HG03558 (cell line): ENCODE measurements around the gene SECISBP2.
"Not testable (repeated sequence)": the region's sequence is repeated elsewhere in the genome, so short reads cannot be mapped to it uniquely, and the experiment has no call there.

Source experiments
- ATAC-seq: cut with Tn5 transposase; IDR thresholded peaks from one replicate; pipeline ENCODE4 v1.9.1; 2021; ENCODE audit warnings: moderate number of reproducible peaks; ENCODE audit not compliant: unreplicated experiment; ENCODE audit errors: extremely low read depth

Gene SECISBP2

DNA sequence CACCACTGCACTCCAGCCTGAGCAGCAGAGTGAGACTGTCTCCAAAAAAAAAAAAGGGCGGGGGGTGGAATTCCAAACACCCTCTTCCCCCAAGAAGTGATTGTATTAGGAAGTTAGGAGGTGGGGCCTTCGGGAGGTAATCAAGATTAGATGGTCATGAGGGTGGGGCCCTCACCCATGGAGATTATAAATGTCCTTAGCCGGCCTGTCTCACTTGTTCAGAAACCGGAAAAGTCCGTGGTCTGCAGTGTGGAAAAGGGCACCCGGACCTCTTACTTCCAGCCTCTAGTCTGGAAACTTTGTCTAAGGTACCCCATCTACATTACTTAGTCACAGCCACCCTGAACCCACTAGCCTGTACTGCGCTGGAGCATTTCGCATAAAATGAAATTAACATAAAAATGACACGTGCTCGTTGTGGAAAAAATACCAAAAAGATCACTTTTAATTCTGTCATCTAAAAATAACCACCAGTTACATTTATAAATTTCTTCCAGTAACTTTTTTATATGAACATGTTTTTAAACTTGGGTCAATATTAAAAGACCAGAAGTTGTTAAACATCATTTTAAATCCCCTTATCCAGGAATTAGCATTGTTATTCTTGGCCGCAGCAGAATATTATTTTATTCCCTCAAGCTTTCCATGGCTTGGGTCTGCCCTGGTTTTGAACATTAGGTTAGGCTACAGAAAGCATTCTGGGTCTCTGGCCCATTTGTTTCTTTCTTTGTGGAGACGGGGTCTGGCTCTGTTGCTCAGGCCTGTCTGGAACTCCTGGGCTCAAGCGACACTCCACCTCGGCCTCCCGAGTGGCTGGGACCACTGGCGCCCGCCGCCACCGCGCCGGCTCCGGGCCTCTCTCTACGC lies 8.5 kb upstream of the SECISBP2 start:
- no peak for ATAC-seq

DNA sequence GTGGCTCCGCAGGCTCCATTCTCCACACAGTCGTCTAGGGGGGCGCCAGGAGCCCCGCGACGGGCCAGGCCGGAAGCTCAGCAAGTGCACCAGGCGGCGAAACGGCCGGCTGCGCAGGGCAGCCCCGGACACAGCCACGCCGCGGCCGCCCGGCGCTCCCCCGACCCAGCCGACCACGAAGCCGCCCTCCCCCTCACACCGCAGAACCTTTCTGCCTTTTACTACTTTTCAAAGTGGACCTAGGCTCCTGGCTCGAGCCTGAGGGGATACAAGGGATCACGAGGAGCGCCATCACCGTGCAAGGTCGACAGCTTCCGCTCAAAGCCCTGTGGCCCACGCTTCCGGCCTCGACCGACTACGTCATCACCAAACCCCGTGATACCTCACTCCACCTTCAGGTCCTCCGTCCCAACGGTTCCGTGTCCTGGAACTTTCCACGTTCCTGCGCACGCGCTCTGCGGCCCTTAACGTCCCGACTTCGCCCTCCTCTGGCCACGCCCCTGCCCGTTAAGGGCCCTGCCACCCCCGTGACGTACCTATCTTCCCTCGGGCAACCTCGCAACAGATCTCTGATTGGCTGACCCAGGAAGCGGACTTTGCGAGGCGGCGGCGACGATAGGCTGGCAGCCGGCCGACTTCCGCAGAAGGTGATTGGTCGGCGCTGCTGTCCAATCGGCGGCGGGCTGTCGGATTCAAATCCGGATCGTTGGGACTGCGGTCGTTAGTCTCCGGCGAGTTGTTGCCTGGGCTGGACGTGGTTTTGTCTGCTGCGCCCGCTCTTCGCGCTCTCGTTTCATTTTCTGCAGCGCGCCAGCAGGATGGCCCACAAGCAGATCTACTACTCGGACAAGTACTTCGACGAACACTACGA lies 7.6 kb upstream of the SECISBP2 start, which contains the start of gene CKS2:
TSS of gene CKS2 (plus strand) at position 721 of the 871 bp plus-strand sequence. CDS start at position 819, 98 bp downstream.
- peak; percentile 80 for ATAC-seq

DNA sequence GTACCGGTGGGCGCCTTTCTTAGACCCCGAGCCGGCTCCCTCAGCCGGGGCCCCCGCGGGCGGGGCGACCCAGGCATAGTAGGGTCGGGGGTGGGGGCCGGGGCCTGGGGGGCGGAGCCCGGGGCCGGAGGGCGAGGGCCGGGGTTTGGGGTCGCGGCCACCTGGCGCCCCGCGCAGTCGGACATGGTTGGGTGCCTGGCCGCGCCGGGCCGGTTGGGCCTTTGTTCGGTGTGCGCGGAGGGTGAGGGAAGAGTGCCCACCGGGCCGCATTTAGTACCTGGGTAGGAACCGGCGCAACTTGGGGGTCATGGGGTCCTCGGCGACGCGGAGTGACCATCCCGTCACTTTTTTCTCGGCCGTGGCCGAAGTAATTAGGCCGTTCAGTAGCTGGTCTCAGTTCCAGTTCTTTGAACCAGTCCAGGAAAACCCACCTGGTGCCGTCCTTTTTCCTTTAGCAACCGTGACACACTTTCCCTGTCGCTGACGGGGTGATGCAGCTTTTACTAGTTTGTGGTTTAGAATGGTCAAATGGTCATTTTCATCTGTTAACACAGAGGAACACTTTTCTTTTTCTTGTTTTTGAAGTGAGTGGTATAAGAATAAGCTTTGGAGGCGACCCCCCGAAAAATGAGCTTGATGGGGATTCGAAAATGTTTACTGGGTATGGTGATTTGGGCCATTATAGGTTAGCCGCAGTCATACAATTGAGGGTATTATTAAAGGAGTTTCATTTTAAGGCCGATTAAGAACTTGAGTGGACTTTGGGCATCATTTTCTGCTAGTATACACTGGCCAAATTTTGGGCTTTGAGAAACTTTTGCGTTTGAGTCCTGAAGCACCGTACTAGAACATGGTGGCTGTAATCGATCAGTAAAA lies 6.7 kb upstream of the SECISBP2 start:
- ATAC-seq = no peak

DNA sequence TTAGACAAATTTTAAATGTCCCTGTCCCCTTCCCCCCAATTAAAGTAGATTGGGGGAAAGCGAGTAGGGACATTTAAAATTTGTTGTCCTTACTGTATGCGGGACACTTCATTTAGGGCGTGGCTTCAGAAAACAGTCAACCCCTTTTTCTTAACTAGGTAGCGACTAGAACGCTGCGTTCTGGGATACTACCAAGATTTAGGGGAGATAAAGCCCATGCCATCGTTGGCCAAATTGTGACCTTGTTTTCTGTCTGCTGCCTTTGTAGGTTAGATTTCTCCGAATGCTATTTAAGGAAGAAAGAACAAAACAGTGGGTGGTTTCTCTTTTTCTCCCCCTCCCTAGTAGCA lies 6.1 kb upstream of the SECISBP2 start:
- no peak for ATAC-seq

DNA sequence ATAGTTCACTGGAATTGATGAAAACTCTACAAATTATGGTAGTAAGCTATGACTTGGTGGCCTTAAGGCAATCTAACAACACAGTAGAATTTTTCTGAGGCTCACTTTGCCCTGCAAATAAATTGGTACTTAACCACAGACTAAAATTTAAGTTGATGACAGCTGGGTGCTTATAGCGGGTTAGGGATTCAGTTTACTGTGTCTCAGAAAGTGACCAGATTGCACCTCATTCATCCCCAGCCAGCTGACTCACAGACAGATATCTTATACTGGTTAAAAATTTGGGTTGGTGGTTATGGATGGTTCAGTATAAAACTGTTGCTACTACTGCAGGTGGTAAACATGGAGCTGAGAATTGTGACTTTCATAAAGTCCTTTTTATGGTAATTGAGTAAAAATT lies 4.5 kb upstream of the SECISBP2 start:
- no peak for ATAC-seq

DNA sequence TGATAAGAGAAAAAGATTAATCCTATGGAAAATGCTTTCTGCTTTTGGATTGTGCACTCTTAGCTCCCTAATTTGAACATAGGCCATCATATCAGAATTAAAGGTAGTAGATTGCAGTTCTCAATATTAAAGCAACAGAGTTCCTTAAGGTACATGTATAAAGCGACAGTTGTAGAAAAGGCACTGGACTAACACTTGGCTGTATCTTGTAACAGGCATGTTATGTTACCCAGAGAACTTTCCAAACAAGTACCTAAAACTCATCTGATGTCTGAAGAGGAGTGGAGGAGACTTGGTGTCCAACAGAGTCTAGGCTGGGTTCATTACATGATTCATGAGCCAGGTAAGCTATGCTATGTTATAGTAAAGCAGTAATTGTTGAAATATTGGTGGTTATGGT lies 3.3 kb upstream of the SECISBP2 start:
- no peak for ATAC-seq

DNA sequence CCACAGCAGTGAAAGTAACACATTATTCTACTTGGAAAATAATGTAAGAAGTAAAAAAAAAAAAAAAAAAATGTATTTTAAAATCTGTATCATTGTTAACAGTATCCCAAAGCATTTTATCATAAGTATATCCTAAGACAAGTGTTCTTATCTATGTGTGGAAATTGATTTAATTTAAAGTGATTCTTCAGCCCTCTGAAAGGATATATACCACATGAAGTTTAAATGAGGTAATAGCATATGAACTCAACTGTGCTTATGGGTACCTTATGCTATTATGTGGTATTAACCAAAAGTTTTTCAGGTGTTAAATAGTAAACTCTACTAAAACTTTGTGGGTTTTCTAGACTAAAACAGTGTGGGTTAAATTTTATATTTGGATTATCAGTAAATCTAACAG lies 2.8 kb upstream of the SECISBP2 start:
- no peak for ATAC-seq

DNA sequence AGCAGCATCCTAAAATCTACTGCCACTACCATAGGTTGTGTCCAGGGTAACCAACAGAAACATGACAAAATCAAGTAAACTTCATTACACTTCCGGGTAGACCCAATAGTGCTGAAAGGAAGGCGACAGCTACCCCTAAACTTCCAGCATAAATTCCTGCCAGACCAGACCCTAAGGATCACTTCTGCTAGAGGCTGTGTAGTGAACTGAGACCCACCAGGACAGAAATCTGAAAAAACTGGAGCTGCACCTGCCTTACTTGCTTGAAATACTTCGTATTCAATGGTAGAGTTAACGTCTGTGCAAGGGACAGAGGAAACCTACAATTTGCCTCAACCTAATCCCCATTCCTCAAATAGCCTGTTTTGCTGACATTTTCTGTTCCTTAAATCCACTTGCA lies 1.0 kb upstream of the SECISBP2 start:
- no peak for ATAC-seq

DNA sequence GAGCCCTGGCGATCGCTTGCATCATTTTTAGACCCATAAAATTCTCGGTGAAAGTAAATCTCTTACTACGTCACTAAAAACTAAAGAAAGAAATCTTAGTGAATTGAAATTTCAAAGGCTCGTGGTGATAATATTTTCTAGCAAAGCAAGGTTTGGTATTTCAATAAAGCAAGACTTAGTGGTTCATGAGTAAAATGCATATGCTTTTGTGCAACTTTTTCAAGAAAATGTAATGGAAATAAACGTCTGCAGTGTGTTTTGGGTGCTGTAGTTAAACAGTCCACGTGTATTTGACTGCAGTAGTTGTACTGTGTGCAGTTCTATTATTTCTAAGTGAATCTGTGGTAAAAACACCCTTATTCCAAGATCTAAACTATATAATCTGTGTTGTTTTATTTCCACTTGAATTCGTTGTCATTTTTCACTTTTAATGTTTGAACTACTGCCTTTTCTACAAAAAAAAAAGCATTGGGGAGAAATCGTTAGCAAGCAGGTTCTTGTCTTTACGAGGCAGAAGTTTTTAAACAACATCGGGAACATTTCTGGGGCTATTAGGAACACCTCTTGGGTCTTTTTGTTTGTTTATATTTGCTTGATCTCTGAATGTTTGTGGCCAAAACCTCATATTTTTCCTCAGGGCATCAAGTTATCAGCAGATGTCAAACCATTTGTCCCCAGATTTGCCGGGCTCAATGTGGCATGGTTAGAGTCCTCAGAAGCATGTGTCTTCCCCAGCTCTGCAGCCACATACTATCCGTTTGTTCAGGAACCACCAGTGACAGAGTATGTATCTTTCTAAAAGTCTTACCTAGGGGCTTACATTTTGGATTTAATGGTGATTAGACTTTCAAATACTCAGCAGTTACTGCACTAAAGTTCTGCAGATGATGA lies 960 bp downstream of the SECISBP2 start:
- no peak for ATAC-seq

DNA sequence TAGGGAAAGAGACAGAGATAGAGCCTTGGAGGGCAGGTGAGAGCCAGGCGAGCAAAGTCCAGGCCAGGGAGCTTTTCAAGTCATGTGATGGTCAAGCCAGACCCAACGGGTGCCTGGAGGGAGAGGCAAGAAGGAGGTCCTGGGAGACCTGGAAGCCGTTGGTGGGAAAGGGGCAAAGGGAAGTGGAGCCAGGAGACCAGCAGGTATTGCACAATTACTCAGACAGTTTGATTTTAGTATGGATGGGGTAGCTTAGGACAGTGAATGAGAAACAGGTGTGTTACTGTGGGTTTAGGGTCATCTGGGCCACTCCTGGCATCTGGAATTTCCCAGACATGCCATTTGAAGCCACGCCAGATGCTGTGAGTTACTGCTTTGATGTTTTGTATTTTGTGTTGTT lies 5.1 kb downstream of the SECISBP2 start:
- ATAC-seq = no peak

DNA sequence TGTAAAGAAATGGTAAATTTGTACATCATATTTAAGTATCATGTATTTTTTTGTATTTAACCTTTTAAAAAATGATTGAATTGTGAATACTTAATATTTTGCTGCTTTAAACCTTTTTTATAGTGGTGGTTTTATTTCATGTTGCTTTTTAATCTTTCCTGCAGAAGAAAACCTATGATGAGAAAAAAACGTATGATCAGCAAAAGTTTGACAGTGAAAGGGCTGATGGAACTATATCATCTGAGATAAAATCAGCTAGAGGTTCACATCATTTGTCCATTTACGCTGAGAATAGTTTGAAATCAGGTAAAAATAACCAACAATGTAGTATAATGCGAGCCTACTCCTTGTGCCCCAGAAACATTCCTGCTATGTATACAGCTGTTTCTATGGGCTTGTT lies 7.4 kb downstream of the SECISBP2 start:
- ATAC-seq = no peak

DNA sequence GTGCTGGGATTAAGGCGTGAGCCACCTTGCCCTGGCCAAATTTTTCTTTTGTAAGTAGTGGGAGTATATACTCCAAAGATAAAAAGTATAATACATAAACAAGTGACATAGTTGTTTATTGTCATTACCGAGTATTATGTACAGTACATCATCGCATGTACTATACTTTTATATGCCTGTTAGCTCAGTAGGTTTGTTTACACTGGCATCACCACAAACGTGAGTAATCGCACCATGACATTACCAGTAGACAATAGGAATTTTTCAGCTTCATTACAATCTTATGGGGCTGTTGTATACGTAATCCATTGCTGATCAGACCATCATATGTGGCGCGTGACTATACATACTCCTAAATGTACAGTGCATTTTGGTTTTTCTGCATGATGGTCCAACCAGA lies 9.8 kb downstream of the SECISBP2 start:
- ATAC-seq = no peak

DNA sequence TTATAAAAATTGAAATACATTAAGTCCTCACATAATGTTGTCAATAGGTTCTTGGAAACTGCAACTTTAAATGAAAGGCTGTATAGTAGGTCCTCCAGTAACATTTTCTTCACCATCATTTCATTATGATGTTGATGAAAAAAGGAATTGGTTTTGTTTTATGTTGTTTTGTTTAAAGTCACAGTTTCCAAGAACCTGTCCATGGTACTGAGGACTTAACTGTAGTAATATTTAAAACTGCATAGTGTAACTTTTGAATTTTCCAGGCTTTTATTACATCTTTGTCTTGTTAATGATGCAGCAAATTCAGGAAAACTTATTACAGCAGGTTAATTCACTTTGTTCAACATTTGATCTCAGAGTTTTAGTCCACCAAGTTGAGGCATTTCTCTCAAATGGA lies 11.6 kb downstream of the SECISBP2 start:
- no peak for ATAC-seq

DNA sequence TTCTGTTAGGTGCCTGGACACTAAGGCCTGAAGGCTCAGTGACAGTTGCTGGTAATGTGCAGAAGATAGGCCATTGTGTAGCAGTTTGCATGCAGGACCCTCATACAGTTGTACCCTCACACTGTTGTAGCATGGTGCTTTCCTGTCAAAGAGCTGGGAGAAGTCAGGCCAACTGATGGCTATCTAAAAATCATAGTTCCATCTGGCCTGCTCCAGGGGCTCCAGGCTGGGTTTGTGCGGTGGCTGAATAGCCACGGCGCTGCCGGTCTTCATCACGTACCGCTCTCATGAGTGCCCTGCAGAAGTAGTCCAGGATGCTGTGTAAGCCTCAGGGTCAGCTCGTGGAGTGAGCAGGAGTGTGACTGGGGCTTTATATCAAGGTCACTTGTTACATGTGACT lies 12.2 kb downstream of the SECISBP2 start:
- no peak for ATAC-seq

DNA sequence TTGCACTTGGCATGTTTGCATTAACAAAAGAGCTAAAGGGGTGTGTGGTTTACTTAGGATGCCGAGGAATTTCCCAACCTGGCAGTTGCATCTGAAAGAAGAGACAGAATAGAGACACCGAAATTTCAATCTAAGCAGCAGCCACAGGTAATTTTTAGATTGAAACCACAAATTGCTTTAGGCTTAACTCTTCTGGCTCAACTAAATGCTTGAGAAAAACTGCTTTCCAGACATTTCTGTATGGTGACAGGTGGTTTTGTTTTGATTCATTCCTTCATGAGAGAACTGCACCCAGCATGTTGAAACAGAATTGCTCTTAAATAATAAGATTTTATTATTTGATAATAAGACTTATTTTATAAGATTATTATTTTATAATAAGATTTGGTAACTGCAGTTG lies 21.5 kb downstream of the SECISBP2 start:
- ATAC-seq = no peak

DNA sequence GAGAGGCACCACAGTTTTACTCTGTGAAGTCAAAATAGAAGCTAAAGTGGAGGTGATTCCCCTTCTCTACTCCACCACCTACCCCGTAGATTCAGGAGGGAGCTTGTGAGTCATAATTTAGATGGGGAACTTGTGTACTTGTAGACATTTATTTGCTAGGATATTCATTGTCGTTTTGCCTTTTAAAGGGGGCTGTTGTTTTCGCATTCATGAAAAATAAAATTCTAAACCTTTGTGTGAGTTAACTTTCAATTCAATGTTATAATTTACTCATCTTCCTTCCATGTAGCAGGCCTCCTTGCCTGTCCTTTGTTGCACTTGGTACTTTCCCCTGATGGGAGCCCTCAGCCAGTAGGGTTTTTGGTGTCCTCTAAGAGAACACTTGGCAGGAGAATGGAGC lies 22.0 kb downstream of the SECISBP2 start:
- ATAC-seq = peak; percentile 76

DNA sequence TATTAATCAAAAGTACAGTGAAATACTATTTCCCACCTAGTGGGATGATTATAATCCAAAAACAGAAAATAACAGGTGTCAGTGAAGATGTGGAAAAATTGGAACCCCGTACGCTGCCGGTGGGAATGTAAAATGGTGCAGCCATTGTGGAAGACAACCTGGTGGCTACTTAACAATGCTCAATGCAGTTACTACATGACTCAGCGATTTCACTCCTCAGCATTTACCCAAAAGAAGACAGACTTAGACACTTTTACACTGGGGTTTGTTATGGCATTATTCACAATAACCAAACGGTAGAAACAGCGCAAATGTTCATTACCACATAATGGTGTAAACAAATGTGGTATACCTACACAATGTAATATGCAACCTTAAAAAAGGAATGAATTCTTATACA lies 23.9 kb downstream of the SECISBP2 start:
- no peak for ATAC-seq

DNA sequence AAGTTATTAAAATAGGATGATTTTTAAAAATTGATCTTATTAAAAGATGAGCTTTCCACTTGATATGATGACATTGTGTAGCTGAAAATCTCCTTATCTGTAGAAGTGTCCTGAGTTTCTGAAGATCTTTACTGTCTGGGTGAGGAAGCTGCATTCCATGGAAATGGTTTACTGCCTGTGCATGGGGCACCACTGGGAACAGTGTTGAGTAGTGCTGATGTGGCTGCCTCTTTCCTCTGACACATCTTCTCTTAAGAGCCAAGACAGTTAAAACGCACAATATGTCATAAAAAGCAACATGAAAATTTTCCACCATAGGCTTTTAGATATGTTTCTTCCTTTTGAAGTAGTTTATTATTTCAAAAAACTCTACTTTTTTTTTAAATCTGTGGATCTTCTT lies 24.6 kb downstream of the SECISBP2 start:
- ATAC-seq = no peak

DNA sequence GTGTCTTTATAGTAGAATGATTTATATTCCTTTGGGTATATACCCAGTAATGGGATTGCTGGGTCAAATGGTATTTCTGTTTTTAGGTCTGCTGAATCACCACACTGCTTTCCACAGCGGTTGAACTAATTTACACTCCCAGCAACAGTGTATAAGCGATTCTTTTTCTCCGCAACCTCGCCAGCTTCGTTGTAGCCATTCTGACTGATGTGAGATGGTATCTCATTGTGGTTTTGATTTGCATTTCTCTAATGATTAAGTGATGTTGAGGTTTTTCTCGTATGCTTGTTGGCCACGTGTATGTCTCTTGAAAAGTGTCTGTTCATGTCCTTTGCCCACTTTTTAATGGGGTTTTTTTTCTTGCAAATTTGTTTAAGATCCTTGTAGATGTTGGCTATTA lies 25.5 kb downstream of the SECISBP2 start:
- ATAC-seq = not testable (repeated sequence)

DNA sequence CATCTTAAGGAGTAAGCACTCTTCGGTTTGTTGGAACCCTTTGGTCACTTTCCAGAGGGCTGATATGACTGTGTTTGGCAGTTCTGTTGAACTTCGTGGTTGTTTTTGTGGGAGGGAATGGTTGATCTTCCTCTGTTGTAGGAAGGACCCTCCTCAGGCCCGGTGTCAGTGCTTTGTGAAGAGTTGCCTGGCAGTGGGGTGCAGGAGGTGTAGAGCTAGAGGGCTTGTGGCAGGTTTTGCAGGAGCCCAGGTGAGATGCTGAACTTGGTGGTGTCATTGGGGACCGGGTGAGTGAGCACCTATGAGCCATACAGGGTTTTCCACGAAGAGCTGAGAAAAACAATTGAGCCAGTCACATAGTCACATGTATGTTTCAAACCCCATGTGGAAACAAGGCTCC lies 27.2 kb downstream of the SECISBP2 start:
- no peak for ATAC-seq
